Left cardiac atrium (tissue), 4 donors: Measurements from ENCODE around the gene LYPD4. TPM values are rescaled to one million over a fixed set of nuclear protein-coding genes. Genes with fewer than 3 reads are reported as not detected.
"Not testable (repeated sequence)": the region's sequence is repeated elsewhere in the genome, so short reads cannot be mapped to it uniquely, and the experiment has no call there.

Experiments used
- ATAC-seq, 2 donors: fragments of 200-7000 bp; cut with Tn5 transposase; one replicate each; pipeline ENCODE4 v1.9.1; 2020; ENCODE audit warnings: mild to moderate bottlenecking in 2 of 2, moderate library complexity in 2 of 2
- DNase-seq: peaks from one replicate; pipeline ENCODE4 v3.0.0-alpha.2; 2020
- intact Hi-C, 2 donors: fragments of 100-400 bp; cut with DNase I; formaldehyde crosslinking; loops; one replicate each; pipeline versions ENCODE4 v1.14.1 to v1.15.1; 2022 to 2023
- total RNA-seq, 2 donors: library from RNA; stranded (reverse); fragmentation: NEBNext Ultra II Directional; extraction: Animal tissue kit (Norgen Biotek cat#: 25700); gene quantifications; one replicate each; pipeline ENCODE4 v1.2.1, GENCODE V29; 2021
- donor health status: DM: no; HTN: yes; CAD: no.
- donor health status: DM: no; HTN: yes; CAD: no; lungs with severe emphysema.
- donor health status: DM: yes; HTN: yes; CAD: no.
- donor health status: Dilated cardiomyopathy.

Gene LYPD4
- total RNA-seq, 2 donors from 2014 or later = not detected

GRCh38 chr19:41876847-41877832, 32.7 kb upstream of the LYPD4 start, which contains the start of gene CD79A:
Gene CD79A (plus strand): TSS chr19:41877279. CDS start chr19:41877305, 26 bp downstream.
- intact Hi-C loops = loop anchor here in 1 of 2 donors (10.0 kb wide), 1 partner anchor 198 kb away; the partner anchor contains the start of genes GRIK5 and ZNF574
- DNase-seq = peak; percentile 11
- ATAC-seq = no peak

GRCh38 chr19:41875973-41876372, 31.5 kb upstream of the LYPD4 start:
- not testable (repeated sequence) for ATAC-seq, DNase-seq
- intact Hi-C loops = loop anchor here in 1 of 2 donors (10.0 kb wide), 1 partner anchor 199 kb away; the partner anchor contains the start of genes GRIK5 and ZNF574

GRCh38 chr19:41872775-41873647, 28.5 kb upstream of the LYPD4 start:
- intact Hi-C loops = loop anchor here (2.0 to 10.0 kb wide), 3 partner anchors 74 to 202 kb away; partner anchors contain the start of genes GRIK5 (in 1 of the 2) and ZNF574 (in 1 of the 2)
- ATAC-seq (peak in 1 of 2 donors; percentile 59), DNase-seq (peak; percentile 62)

- no peak for ATAC-seq
- intact Hi-C loops = loop anchor here (2.0 to 10.0 kb wide), 3 partner anchors 75 to 202 kb away; partner anchors contain the start of genes GRIK5 (in 1 of the 2) and ZNF574 (in 1 of the 2)
- peak; percentile 10 for DNase-seq
Observed at GRCh38 chr19:41872384-41872774, 27.9 kb upstream of the LYPD4 start.

- intact Hi-C loops = loop anchor here (2.0 to 10.0 kb wide), 3 partner anchors 76 to 203 kb away; partner anchors contain the start of genes GRIK5 (in 1 of the 2) and ZNF574 (in 1 of the 2)
- peak; percentile 32 for DNase-seq
Observed at GRCh38 chr19:41871573-41872383, 27.3 kb upstream of the LYPD4 start.

GRCh38 chr19:41870401-41870873, 26.0 kb upstream of the LYPD4 start:
- DNase-seq = no peak
- intact Hi-C loops = loop anchor here (5.0 to 10.0 kb wide), 2 partner anchors 77 to 204 kb away; partner anchors contain the start of genes GRIK5 (in 1 of the 2) and ZNF574 (in 1 of the 2)
- peak in 1 of 2 donors; percentile 4 for ATAC-seq

More at GRCh38 chr19:41871573-41872383, 27.3 kb upstream of the LYPD4 start:
- peak; percentile 8 to 54 for ATAC-seq

- ATAC-seq = no peak
- intact Hi-C loops = no loop called here
Observed at GRCh38 chr19:41869374-41869955, 25.0 kb upstream of the LYPD4 start.

GRCh38 chr19:41868989-41869300, 24.5 kb upstream of the LYPD4 start:
- ATAC-seq (no peak), DNase-seq (peak; percentile 18)
- intact Hi-C loops = no loop called here

More at GRCh38 chr19:41869374-41869955, 25.0 kb upstream of the LYPD4 start:
- no peak for DNase-seq

- DNase-seq (no peak), ATAC-seq (no peak)
- intact Hi-C loops = no loop called here
Observed at GRCh38 chr19:41868120-41868988, 23.9 kb upstream of the LYPD4 start.

GRCh38 chr19:41866284-41866683, 21.8 kb upstream of the LYPD4 start:
- intact Hi-C loops = no loop called here
- DNase-seq (no peak), ATAC-seq (no peak)

- no peak for ATAC-seq
- no peak for DNase-seq
- intact Hi-C loops = no loop called here
Observed at GRCh38 chr19:41864374-41864773, 19.9 kb upstream of the LYPD4 start.

GRCh38 chr19:41863209-41863931, 18.9 kb upstream of the LYPD4 start:
- no peak for DNase-seq
- intact Hi-C loops = no loop called here
- no peak for ATAC-seq

- ATAC-seq = no peak
- intact Hi-C loops = no loop called here
- DNase-seq = no peak
Observed at GRCh38 chr19:41862445-41862986, 18.0 kb upstream of the LYPD4 start.

- intact Hi-C loops = no loop called here
- DNase-seq (no peak), ATAC-seq (no peak)
Observed at GRCh38 chr19:41861846-41862245, 17.4 kb upstream of the LYPD4 start.

GRCh38 chr19:41861116-41861768, 16.8 kb upstream of the LYPD4 start:
- no peak for ATAC-seq
- DNase-seq = no peak
- intact Hi-C loops = no loop called here
